B cell (primary cell): ENCODE measurements around the gene GNPDA1. TPM values are rescaled to one million over a fixed set of nuclear protein-coding genes. Genes with fewer than 3 reads are reported as not detected.

Experiments
- ATAC-seq: fragments of 200-7000 bp; cut with Tn5 transposase; one replicate; pipeline ENCODE4 v1.10.0; 2021; ENCODE audit warnings: low read depth, mild to moderate bottlenecking, moderate number of reproducible peaks, moderate library complexity
- CTCF ChIA-PET: fragments of 350-600 bp; sonication (Branson Sonifier 250); formaldehyde crosslinking; loops from one replicate; lab custom pipeline; 2021; ENCODE audit warnings: antibody characterized with exemption, inconsistent platforms; lab: Charles Lee
- POLR2A ChIA-PET: fragments of 350-600 bp; sonication (Branson Sonifier 250); formaldehyde crosslinking; loops from one replicate; lab custom pipeline; 2021; ENCODE audit warnings: antibody characterized with exemption; lab: Charles Lee
- DNase-seq: peaks from one replicate; pipeline ENCODE4 v3.0.0; 2013
- H2AFZ ChIP-seq: 2 replicates; pipeline ENCODE4 v1.6.1; 2012; ENCODE audit warnings: mild to moderate bottlenecking, low read depth, low read length; ENCODE audit not compliant: insufficient read depth, poor library complexity, severe bottlenecking
- H3K27ac ChIP-seq, 2 donors: 1 replicate in 1 of 2; 2 replicates in 1 of 2; pipeline ENCODE4 v1.5.1; 2012 to 2013; ENCODE audit warnings: low read length in 2 of 2, mild to moderate bottlenecking in 2 of 2, moderate library complexity in 1 of 2
- H3K27me3 ChIP-seq, 4 experiments: fragments of 200-600 bp in 1 of 4; sonication (generic) in 1 of 4; replicated peaks in 1 of 4; 1 replicate in 2 of 4; 2 replicates in 2 of 4; pipeline versions ENCODE4 v1.6.1 to v1.7.0; 2013 to 2016; ENCODE audit warnings: low read length in 3 of 4, mild to moderate bottlenecking in 2 of 4, mixed read lengths in 1 of 4, moderate library complexity in 1 of 4; ENCODE audit not compliant: insufficient read depth in 4 of 4, control insufficient read depth in 3 of 4; ENCODE audit errors: control extremely low read depth in 1 of 4
- H3K36me3 ChIP-seq, 2 experiments: replicated peaks in 1 of 2; 1 replicate in 1 of 2; 2 replicates in 1 of 2; pipeline versions ENCODE4 v1.6.1 to v1.7.1; 2013; ENCODE audit warnings: low read length in 1 of 2; ENCODE audit not compliant: insufficient read depth in 2 of 2, control insufficient read depth in 1 of 2; ENCODE audit errors: control extremely low read depth in 1 of 2, extremely low read depth in 1 of 2
- H3K4me1 ChIP-seq, 2 donors: fragments of 200-600 bp in 1 of 2; sonication (generic) in 1 of 2; 1 replicate in 1 of 2; 2 replicates in 1 of 2; pipeline versions ENCODE4 v1.5.1 to v1.6.1; 2013 to 2017; ENCODE audit warnings: low read length in 2 of 2; ENCODE audit not compliant: control insufficient read depth in 2 of 2, insufficient read depth in 2 of 2
- H3K4me2 ChIP-seq: replicated peaks from 2 replicates; pipeline ENCODE3; 2012; ENCODE audit warnings: mild to moderate bottlenecking, low read depth, low read length; ENCODE audit not compliant: poor library complexity, severe bottlenecking
- H3K4me3 ChIP-seq, 5 experiments: fragments of 200-600 bp in 1 of 5; sonication (generic) in 1 of 5; 1 replicate in 3 of 5; 2 replicates in 2 of 5; pipeline versions ENCODE4 v1.5.1 to v1.7.0; 2011 to 2016; ENCODE audit warnings: low read length in 4 of 5, mild to moderate bottlenecking in 4 of 5, low read depth in 2 of 5, control low read depth in 1 of 5, moderate library complexity in 1 of 5; ENCODE audit not compliant: insufficient read depth in 1 of 5; ENCODE audit errors: control extremely low read depth in 1 of 5, extremely low read depth in 1 of 5
- H3K79me2 ChIP-seq: fragments of 200-600 bp; sonication (generic); one replicate; pipeline ENCODE4 v1.6.0; 2016; ENCODE audit warnings: low read length; ENCODE audit not compliant: control insufficient read depth, insufficient read depth
- H3K9ac ChIP-seq: fragments of 200-600 bp; sonication (generic); 2 replicates; pipeline ENCODE4 v1.6.1; 2017; ENCODE audit warnings: mild to moderate bottlenecking, low read length, moderate library complexity
- H3K9me3 ChIP-seq, 3 donors: one replicate each; pipeline versions ENCODE4 v1.6.1 to v1.7.1; 2013; ENCODE audit warnings: low read length in 2 of 3; ENCODE audit not compliant: control insufficient read depth in 2 of 3, insufficient read depth in 1 of 3; ENCODE audit errors: control extremely low read depth in 1 of 3
- H4K20me1 ChIP-seq: 2 replicates; pipeline ENCODE4 v1.6.0; 2012; ENCODE audit warnings: mild to moderate bottlenecking, low read length; ENCODE audit not compliant: insufficient read depth, control insufficient read depth, poor library complexity, severe bottlenecking
- H3K27ac Mint-ChIP-seq: one replicate; pipeline ENCODE4 v1.8.0; 2021; ENCODE audit warnings: mixed read lengths
- H3K27me3 Mint-ChIP-seq: one replicate; pipeline ENCODE4 v1.8.0; 2021; ENCODE audit warnings: mixed read lengths
- H3K4me1 Mint-ChIP-seq: one replicate; pipeline ENCODE4 v1.8.0; 2021; ENCODE audit warnings: mixed read lengths
- H3K4me3 Mint-ChIP-seq: one replicate; pipeline ENCODE4 v1.8.0; 2021; ENCODE audit warnings: mixed read lengths
- H3K9me3 Mint-ChIP-seq: one replicate; pipeline ENCODE4 v1.8.0; 2022; ENCODE audit warnings: mixed read lengths; ENCODE audit not compliant: insufficient read depth
- CTCF ChIP-seq: fragments of 200-600 bp; IDR thresholded peaks from one replicate; pipeline ENCODE4 v1.8.0; 2022; ENCODE audit warnings: antibody characterized with exemption, mild to moderate bottlenecking
- EZH2 ChIP-seq: IDR thresholded peaks from 2 replicates; pipeline ENCODE4 v1.6.1; 2012; ENCODE audit warnings: borderline replicate concordance, low read depth, mild to moderate bottlenecking, moderate library complexity, low read length; ENCODE audit not compliant: insufficient read depth, poor library complexity, severe bottlenecking
- WGBS: methylation state at CpG from one replicate; pipeline ENCODE4 v1.1.5; 2013; ENCODE audit warnings: missing lambda C conversion rate; ENCODE audit not compliant: insufficient coverage; 5-methylcytosine and 5-hydroxymethylcytosine counted together
- intact Hi-C: fragments of 100-400 bp; cut with micrococcal nuclease; formaldehyde crosslinking; loops from one replicate; pipeline ENCODE4 v1.10.0; 2022
- polyA plus RNA-seq: library from polyadenylated mRNA; depleted of rRNA; stranded (reverse); fragments of >200 nt; gene quantifications from 2 replicates; pipeline ENCODE4 v1.2.3, GENCODE V29; 2012
- total RNA-seq, 2 donors: library from RNA; stranded (reverse); fragments of 120-200 nt in 1 of 2; gene quantifications; 1 replicate in 1 of 2; 2 replicates in 1 of 2; pipeline versions ENCODE4 v1.2.3 to v1.2.4, GENCODE V29; 2013 to 2022

Gene GNPDA1
- total and polyA plus RNA-seq, 2 donors (not counting 1 experiment from before 2014, with no cell fraction given) = 3.1 to 12.1 TPM

GRCh38 chr5:141966275-141966962 lies 46.4 kb downstream of the GNPDA1 start:
- no peaks in the 10 kb centered on the region for H3K79me2 ChIP-seq
- H3K27me3 ChIP-seq = no peaks in the 10 kb centered on the region
- H3K4me2 ChIP-seq = no peak overlapping the region
- H3K4me3 Mint-ChIP-seq = no peak overlapping the region
- no peaks in the 10 kb centered on the region for H3K9me3 Mint-ChIP-seq
- ChIA-PET CTCF (no interaction called here), POLR2A (interaction anchor here (0.7 kb wide), 1 partner anchor 14 kb away, joined by 6 read pairs; no protein-coding TSS in a partner anchor)
- H3K27ac Mint-ChIP-seq = no peak overlapping the region
- intact Hi-C loops = no loop called here
- H4K20me1 ChIP-seq = no peaks in the 10 kb centered on the region
- H3K36me3 ChIP-seq = no peaks in the 10 kb centered on the region
- H3K4me1 Mint-ChIP-seq = peaks cover 39% of the 10 kb centered on the region
- no peak overlapping the region for H3K9ac ChIP-seq
- no peak overlapping the region for H3K27ac ChIP-seq
- H3K4me3 ChIP-seq = no peak overlapping the region
- DNase-seq = no peak
- WGBS = 80% methylated on average over 1 of the region's 4 CpGs
- H2AFZ ChIP-seq = no peak overlapping the region
- ATAC-seq = no peak
- H3K27me3 Mint-ChIP-seq = no peaks in the 10 kb centered on the region
- peaks cover 20 to 36% of the 10 kb centered on the region in 2 donors for H3K4me1 ChIP-seq
- no peak for TF ChIP-seq EZH2
- no peak for TF ChIP-seq CTCF
- H3K9me3 ChIP-seq = no peaks in the 10 kb centered on the region

- Mint-ChIP-seq H3K9me3 (no peaks in the 10 kb centered on the region), H3K4me1 (peaks cover 45% of the 10 kb centered on the region), H3K27ac (no peak overlapping the region), H3K4me3 (no peak overlapping the region), H3K27me3 (no peaks in the 10 kb centered on the region)
- no peak overlapping the region for H3K4me2 ChIP-seq
- H4K20me1 ChIP-seq = no peaks in the 10 kb centered on the region
- H3K27ac ChIP-seq = no peak overlapping the region
- no peak for TF ChIP-seq CTCF
- TF ChIP-seq EZH2 = no peak
- H2AFZ ChIP-seq = no peak overlapping the region
- no peaks in the 10 kb centered on the region for H3K79me2 ChIP-seq
- WGBS = 100% methylated on average over 2 of the region's 7 CpGs
- H3K36me3 ChIP-seq = no peaks in the 10 kb centered on the region
- no peaks in the 10 kb centered on the region for H3K27me3 ChIP-seq
- ATAC-seq = no peak
- ChIA-PET CTCF (interaction anchor here (1.2 to 9.9 kb wide), 2 partner anchors 13 to 271 kb away, joined by 4 to 198 read pairs; no protein-coding TSS in a partner anchor), POLR2A (no interaction called here)
- H3K4me1 ChIP-seq = peaks cover 23 to 43% of the 10 kb centered on the region in 2 donors
- intact Hi-C loops = no loop called here
- H3K4me3 ChIP-seq = no peak overlapping the region
- H3K9me3 ChIP-seq = no peaks in the 10 kb centered on the region
- DNase-seq = no peak
- no peak overlapping the region for H3K9ac ChIP-seq
These were observed 47.8 kb downstream of the GNPDA1 start for GRCh38 chr5:141965071-141965470.
